ENCODE measurements around the gene SCGB1D1.

The SCGB1D1 gene

GRCh38 chr11:62171261-62171723 is 18.7 kb upstream of the SCGB1D1 start (continued):
- TF ChIP-seq ZBTB17 (tag by site-specific recombination; IDR thresholded peaks at IDR 0.05) (peak; percentile 66; the same call in 1 of the 2 replicates), HIC1 (tag by site-specific recombination; IDR thresholded peaks at IDR 0.05) (no peak)

DNA sequence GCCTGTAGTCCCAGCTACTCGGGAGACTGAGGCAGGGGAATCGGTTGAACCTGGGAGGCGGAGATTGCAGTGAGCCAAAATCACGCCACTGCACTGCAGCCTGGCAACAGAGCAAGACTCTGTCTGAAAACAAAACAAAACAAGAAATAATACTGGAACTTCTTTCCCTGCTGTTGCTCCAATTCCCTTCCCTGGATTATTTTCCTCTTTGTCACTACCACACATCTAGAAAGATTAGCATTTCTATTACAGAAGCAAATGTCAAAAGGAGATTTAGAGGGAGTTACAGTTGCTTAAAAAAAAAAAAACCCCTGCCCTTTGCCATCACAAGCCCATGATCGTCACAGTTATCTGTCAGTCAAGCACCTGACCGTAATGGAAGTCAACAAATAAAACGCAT is 17.7 kb upstream of the SCGB1D1 start:
- no peak overlapping the region for H3K27ac ChIP-seq (ENCODE audit: extremely low read depth, low read depth, low read length)
- no peak for TF ChIP-seq ZNF677 (tag by site-specific recombination; IDR thresholded peaks at IDR 0.05)
- no peak for TF ChIP-seq BCL6B (tag by site-specific recombination; IDR thresholded peaks at IDR 0.05)
- no peak for TF ChIP-seq TCF7L2 (IDR thresholded peaks at IDR 0.05; ENCODE audit: borderline replicate concordance, low read depth, low read length)
- TF ChIP-seq ZNF394 (tag by site-specific recombination; IDR thresholded peaks at IDR 0.05; ENCODE audit: borderline replicate concordance): no peak
- no peak for TF ChIP-seq ZSCAN30 (tag by site-specific recombination; IDR thresholded peaks at IDR 0.05)
- TF ChIP-seq, protein P1, sequence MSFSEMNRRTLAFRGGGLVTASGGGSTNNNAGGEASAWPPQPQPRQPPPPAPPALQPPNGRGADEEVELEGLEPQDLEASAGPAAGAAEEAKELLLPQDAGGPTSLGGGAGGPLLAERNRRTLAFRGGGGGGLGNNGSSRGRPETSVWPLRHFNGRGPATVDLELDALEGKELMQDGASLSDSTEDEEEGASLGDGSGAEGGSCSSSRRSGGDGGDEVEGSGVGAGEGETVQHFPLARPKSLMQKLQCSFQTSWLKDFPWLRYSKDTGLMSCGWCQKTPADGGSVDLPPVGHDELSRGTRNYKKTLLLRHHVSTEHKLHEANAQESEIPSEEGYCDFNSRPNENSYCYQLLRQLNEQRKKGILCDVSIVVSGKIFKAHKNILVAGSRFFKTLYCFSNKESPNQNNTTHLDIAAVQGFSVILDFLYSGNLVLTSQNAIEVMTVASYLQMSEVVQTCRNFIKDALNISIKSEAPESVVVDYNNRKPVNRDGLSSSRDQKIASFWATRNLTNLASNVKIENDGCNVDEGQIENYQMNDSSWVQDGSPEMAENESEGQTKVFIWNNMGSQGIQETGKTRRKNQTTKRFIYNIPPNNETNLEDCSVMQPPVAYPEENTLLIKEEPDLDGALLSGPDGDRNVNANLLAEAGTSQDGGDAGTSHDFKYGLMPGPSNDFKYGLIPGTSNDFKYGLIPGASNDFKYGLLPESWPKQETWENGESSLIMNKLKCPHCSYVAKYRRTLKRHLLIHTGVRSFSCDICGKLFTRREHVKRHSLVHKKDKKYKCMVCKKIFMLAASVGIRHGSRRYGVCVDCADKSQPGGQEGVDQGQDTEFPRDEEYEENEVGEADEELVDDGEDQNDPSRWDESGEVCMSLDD (tag by site-specific recombination; IDR thresholded peaks at IDR 0.05): no peak
- no peak for TF ChIP-seq ZFP37 (tag by site-specific recombination; IDR thresholded peaks at IDR 0.05)
- no peak for TF ChIP-seq ZNF302 (tag by site-specific recombination; IDR thresholded peaks at IDR 0.05; ENCODE audit: low read depth)
- TF ChIP-seq IKZF3 (tag by site-specific recombination; IDR thresholded peaks at IDR 0.05): no peak
- TF ChIP-seq WT1 (tag by site-specific recombination; IDR thresholded peaks at IDR 0.05): no peak
- TF ChIP-seq, protein P2, sequence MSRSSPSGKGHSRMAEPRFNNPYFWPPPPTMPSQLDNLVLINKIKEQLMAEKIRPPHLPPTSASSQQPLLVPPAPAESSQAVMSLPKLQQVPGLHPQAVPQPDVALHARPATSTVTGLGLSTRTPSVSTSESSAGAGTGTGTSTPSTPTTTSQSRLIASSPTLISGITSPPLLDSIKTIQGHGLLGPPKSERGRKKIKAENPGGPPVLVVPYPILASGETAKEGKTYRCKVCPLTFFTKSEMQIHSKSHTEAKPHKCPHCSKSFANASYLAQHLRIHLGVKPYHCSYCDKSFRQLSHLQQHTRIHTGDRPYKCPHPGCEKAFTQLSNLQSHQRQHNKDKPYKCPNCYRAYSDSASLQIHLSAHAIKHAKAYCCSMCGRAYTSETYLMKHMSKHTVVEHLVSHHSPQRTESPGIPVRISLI (tag by site-specific recombination; IDR thresholded peaks at IDR 0.05): no peak
- TF ChIP-seq PRDM6 (tag by site-specific recombination; IDR thresholded peaks at IDR 0.05): no peak
- TF ChIP-seq ZNF747 (tag by site-specific recombination; IDR thresholded peaks at IDR 0.05): no peak
- TF ChIP-seq ZNF184 (tag by site-specific recombination; IDR thresholded peaks at IDR 0.05): no peak
- TF ChIP-seq ZNF629 (tag by site-specific recombination; IDR thresholded peaks at IDR 0.05): no peak
- no peak for TF ChIP-seq ZNF560 (tag by site-specific recombination; IDR thresholded peaks at IDR 0.05; ENCODE audit: borderline replicate concordance)
- TF ChIP-seq PRDM10 (tag by site-specific recombination; IDR thresholded peaks at IDR 0.05): no peak
- TF ChIP-seq ELK4 (IDR thresholded peaks at IDR 0.05; ENCODE audit: borderline replicate concordance, low read depth, low read length): no peak
- no peak for TF ChIP-seq ZNF843 (tag by site-specific recombination; IDR thresholded peaks at IDR 0.05)
- H3K4me3 ChIP-seq (ENCODE audit: low read depth, low read length): no peak overlapping the region
- ChIA-PET POLR2A (no interaction called here), CTCF (interaction anchor here (0.6 to 2.2 kb wide), 18 partner anchors 8 to 1387 kb away, joined by 3 to 13 read pairs (median 4); no protein-coding TSS in a partner anchor)
- H3K4me1 ChIP-seq (ENCODE audit: control insufficient read depth, insufficient read depth, low read length): no peaks in the 10 kb centered on the region
- no peaks in the 10 kb centered on the region for H3K36me3 ChIP-seq (ENCODE audit: control insufficient read depth in 2 of 2, insufficient read depth in 1 of 2, low read length in 2 of 2)
- H3K9me3 ChIP-seq (ENCODE audit: control insufficient read depth, insufficient read depth, low read depth, low read length): no peaks in the 10 kb centered on the region

Data from HEK293 (cell line).